GM23248 (cell line): ENCODE measurements around the gene IQGAP2. TPM values are rescaled to one million over a fixed set of nuclear protein-coding genes. Genes with fewer than 3 reads are reported as not detected.

Source experiments
- DNase-seq: peaks from one replicate; pipeline ENCODE4 v3.0.0-alpha.2; 2015
- H2AFZ ChIP-seq: fragments of 200-600 bp; sonication (generic); 2 replicates; pipeline ENCODE4 v1.6.1; 2016; ENCODE audit warnings: antibody characterized with exemption
- H3F3A ChIP-seq: fragments of 200-600 bp; sonication (generic); 2 replicates; pipeline ENCODE4 v1.6.1; 2016; ENCODE audit warnings: mild to moderate bottlenecking, antibody characterized with exemption, mixed run types; ENCODE audit not compliant: insufficient read depth
- H3K27ac ChIP-seq: fragments of 200-600 bp; sonication (generic); 2 replicates; pipeline ENCODE4 v1.5.1; 2016; ENCODE audit warnings: mild to moderate bottlenecking
- H3K27me3 ChIP-seq: fragments of 200-600 bp; sonication (generic); replicated peaks from 2 replicates; pipeline ENCODE4 v1.6.1; 2016; ENCODE audit warnings: mild to moderate bottlenecking; ENCODE audit not compliant: insufficient read depth
- H3K36me3 ChIP-seq: fragments of 200-600 bp; sonication (generic); 2 replicates; pipeline ENCODE4 v1.6.1; 2016; ENCODE audit warnings: low read depth, mild to moderate bottlenecking
- H3K4me1 ChIP-seq: fragments of 200-600 bp; sonication (generic); 2 replicates; pipeline ENCODE4 v1.6.1; 2016; ENCODE audit warnings: mild to moderate bottlenecking; ENCODE audit not compliant: insufficient read depth
- H3K4me2 ChIP-seq: fragments of 200-600 bp; sonication (generic); one replicate; pipeline ENCODE4 v1.6.1; 2016; ENCODE audit warnings: mild to moderate bottlenecking; ENCODE audit not compliant: unreplicated experiment
- H3K4me3 ChIP-seq: fragments of 200-600 bp; sonication (generic); 2 replicates; pipeline ENCODE4 v1.5.1; 2016; ENCODE audit warnings: mild to moderate bottlenecking
- H3K79me2 ChIP-seq: fragments of 200-600 bp; sonication (generic); 2 replicates; pipeline ENCODE4 v1.6.1; 2016; ENCODE audit warnings: mild to moderate bottlenecking; ENCODE audit not compliant: insufficient read depth
- H3K9ac ChIP-seq: fragments of 200-600 bp; sonication (generic); 2 replicates; pipeline ENCODE4 v1.6.1; 2016; ENCODE audit warnings: mild to moderate bottlenecking
- H3K9me2 ChIP-seq: fragments of 200-600 bp; sonication (generic); 2 replicates; pipeline ENCODE4 v1.6.1; 2016; ENCODE audit warnings: mixed run types, mild to moderate bottlenecking, moderate library complexity; ENCODE audit not compliant: insufficient read depth
- H3K9me3 ChIP-seq: fragments of 200-600 bp; sonication (generic); one replicate; pipeline ENCODE4 v1.6.1; 2017; ENCODE audit warnings: low read depth
- H4K20me1 ChIP-seq: fragments of 200-600 bp; sonication (generic); 2 replicates; pipeline ENCODE4 v1.6.0; 2016; ENCODE audit not compliant: insufficient read depth
- EZH2 ChIP-seq: fragments of 200-600 bp; sonication (generic); IDR thresholded peaks from 2 replicates; pipeline ENCODE4 v1.6.1; 2018; ENCODE audit warnings: antibody characterized with exemption, mild to moderate bottlenecking; ENCODE audit not compliant: insufficient read depth, poor library complexity, severe bottlenecking
- EZH2phosphoT487 ChIP-seq: fragments of 200-600 bp; sonication (generic); IDR thresholded peaks from 2 replicates; pipeline ENCODE4 v1.6.1; 2018; ENCODE audit warnings: antibody characterized with exemption, moderate library complexity, mild to moderate bottlenecking, low read depth; ENCODE audit not compliant: insufficient read depth
- WGBS, 2 experiments: methylation state at CpG; one replicate each; pipeline ENCODE4 v1.1.6; 2015 to 2017; ENCODE audit warnings: low lambda C conversion rate in 2 of 2, low coverage in 1 of 2; ENCODE audit errors: missing lambda C conversion rate in 2 of 2; 5-methylcytosine and 5-hydroxymethylcytosine counted together
- in situ Hi-C: fragments of 300-500 bp; cut with MboI; formaldehyde crosslinking; loops from 2 replicates; pipeline ENCODE4 v1.15.0; 2020
- polyA plus RNA-seq: library from polyadenylated mRNA; unstranded; fragments of >200 nt; fragmentation: Nextera tagmentation; extraction: Ambion mirVana; gene quantifications from 2 replicates; pipeline ENCODE4 v1.2.1, GENCODE V29; 2016
- total RNA-seq: library from RNA; depleted of rRNA; stranded (reverse); fragments of >200 nt; shearing (Covaris generic); gene quantifications from 2 replicates; pipeline ENCODE4 v1.2.3, GENCODE V29; 2014

Gene IQGAP2
- total and polyA plus RNA-seq, 2 experiments from 2014 or later = 0.11 TPM; not detected in 1

DNA sequence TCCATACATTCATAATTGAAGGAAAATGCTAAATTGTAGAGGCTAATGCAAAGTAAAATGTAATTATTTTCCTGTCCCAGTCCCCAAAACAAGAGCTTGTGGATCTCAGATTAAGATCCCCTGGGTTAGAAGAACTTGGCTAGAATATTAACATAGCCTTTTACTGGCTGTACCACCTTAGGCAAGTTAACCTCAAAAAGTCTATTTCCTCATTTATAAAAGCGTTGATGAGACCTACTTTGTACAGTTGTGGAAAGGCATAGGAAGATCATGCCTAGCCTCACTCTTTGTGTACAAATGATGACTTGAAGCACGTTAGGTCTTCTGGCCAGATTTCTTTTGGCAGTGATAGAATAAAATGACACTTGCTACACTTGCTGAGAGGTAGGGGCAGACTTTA is 122.9 kb downstream of the IQGAP2 start:
- no peaks in the 10 kb centered on the region for H3K79me2 ChIP-seq
- 0 out of 2 replicates have a peak, but pooled peaks cover 3% of the 10 kb centered on the region for H3K27me3 ChIP-seq
- no peaks in the 10 kb centered on the region for H4K20me1 ChIP-seq
- H3K27ac ChIP-seq = no peak overlapping the region
- in situ Hi-C loops = no loop called here
- no peak overlapping the region for H3K4me3 ChIP-seq
- H3K36me3 ChIP-seq = no peaks in the 10 kb centered on the region
- 25 to 39% methylated on average over 2 of the region's 2 CpGs for WGBS, 2 experiments
- H3F3A ChIP-seq = peaks cover 2% of the 10 kb centered on the region; the same call in 1 of the 2 replicates
- no peak overlapping the region for H3K4me2 ChIP-seq
- H3K4me1 ChIP-seq = peaks cover 7% of the 10 kb centered on the region; the same call in 1 of the 2 replicates
- DNase-seq = no peak
- no peak overlapping the region for H2AFZ ChIP-seq
- no peaks in the 10 kb centered on the region for H3K9me3 ChIP-seq
- H3K9ac ChIP-seq = no peak overlapping the region
- TF ChIP-seq EZH2 = no peak
- no peak for TF ChIP-seq EZH2phosphoT487
- no peaks in the 10 kb centered on the region for H3K9me2 ChIP-seq

DNA sequence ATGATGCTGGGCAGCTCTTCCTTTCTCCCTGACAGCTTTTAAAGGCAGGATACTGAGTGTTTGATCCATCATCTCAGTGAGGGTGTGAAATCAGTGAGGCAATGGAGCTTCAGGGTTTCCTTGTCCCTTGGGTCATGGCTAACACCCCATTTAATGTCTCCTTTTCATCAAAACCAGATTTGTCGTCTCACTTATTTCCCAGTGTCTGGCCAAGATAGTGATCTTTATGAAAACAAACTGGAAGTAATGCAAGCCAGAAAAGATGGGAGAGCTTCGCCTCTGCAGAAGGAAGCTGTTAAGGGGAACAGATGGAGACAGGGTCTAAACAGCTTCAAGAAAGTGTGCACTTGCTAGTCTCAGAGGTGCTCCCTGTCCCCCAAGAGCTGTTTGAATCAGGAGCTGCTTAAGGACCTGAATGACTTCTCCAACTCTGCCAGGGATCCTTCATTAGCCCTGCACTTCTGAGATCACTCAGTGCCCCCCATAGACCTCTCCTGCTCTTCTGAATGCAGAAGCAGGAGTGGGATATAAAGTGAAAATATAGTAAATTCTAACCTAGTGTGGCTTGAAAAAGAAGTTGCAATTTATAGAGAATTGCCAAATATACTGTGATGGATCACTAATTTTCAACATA is 124.0 kb downstream of the IQGAP2 start:
- Histone ChIP-seq H3K9me2 (no peaks in the 10 kb centered on the region), H3K9me3 (no peaks in the 10 kb centered on the region), H3K4me2 (no peak overlapping the region), H3K79me2 (no peaks in the 10 kb centered on the region), H3F3A (no peaks in the 10 kb centered on the region), H4K20me1 (no peaks in the 10 kb centered on the region), H3K9ac (no peak overlapping the region), H3K4me3 (no peak overlapping the region), H3K27ac (no peak overlapping the region), H2AFZ (no peak overlapping the region), H3K4me1 (no peaks in the 10 kb centered on the region), H3K27me3 (0 out of 2 replicates have a peak, but pooled peaks cover 3% of the 10 kb centered on the region), H3K36me3 (no peaks in the 10 kb centered on the region)
- 5 to 6% methylated on average over 2 of the region's 2 CpGs for WGBS, 2 experiments
- DNase-seq = no peak
- in situ Hi-C loops = no loop called here
- no peak for TF ChIP-seq EZH2phosphoT487
- no peak for TF ChIP-seq EZH2

- Histone ChIP-seq H3K9ac (no peak overlapping the region), H3K27me3 (0 out of 2 replicates have a peak, but pooled peaks cover 3% of the 10 kb centered on the region), H2AFZ (no peak overlapping the region), H3F3A (no peaks in the 10 kb centered on the region), H3K27ac (no peak overlapping the region), H4K20me1 (no peaks in the 10 kb centered on the region), H3K4me1 (no peaks in the 10 kb centered on the region), H3K79me2 (no peaks in the 10 kb centered on the region), H3K9me3 (no peaks in the 10 kb centered on the region), H3K36me3 (no peaks in the 10 kb centered on the region), H3K4me2 (no peak overlapping the region), H3K9me2 (no peaks in the 10 kb centered on the region), H3K4me3 (no peak overlapping the region)
- WGBS, 2 experiments = 50 to 65% methylated on average over 2 of the region's 2 CpGs
- TF ChIP-seq EZH2phosphoT487 (no peak), EZH2 (no peak)
- in situ Hi-C loops = no loop called here
- no peak for DNase-seq
Measured at GRCh38 chr5:76527685-76528161, 124.6 kb downstream of the IQGAP2 start.

- in situ Hi-C loops = no loop called here
- no peak for DNase-seq
- Histone ChIP-seq H3K27ac (no peak overlapping the region), H3K36me3 (no peaks in the 10 kb centered on the region), H3K27me3 (0 out of 2 replicates have a peak, but pooled peaks cover 6% of the 10 kb centered on the region), H3K9ac (no peak overlapping the region), H3K9me3 (no peaks in the 10 kb centered on the region), H3K79me2 (no peaks in the 10 kb centered on the region), H3K4me3 (no peak overlapping the region), H3K4me1 (no peaks in the 10 kb centered on the region), H4K20me1 (no peaks in the 10 kb centered on the region), H3F3A (no peaks in the 10 kb centered on the region), H3K9me2 (no peaks in the 10 kb centered on the region), H2AFZ (no peak overlapping the region), H3K4me2 (no peak overlapping the region)
- WGBS, 2 experiments = 10 to 20% methylated on average over 2 of the region's 2 CpGs
- TF ChIP-seq EZH2 = no peak
Measured at GRCh38 chr5:76528547-76529331, 125.7 kb downstream of the IQGAP2 start.
